Stimulated activated CD8-positive, alpha-beta memory T cell treated with anti-CD3 and anti-CD28 coated beads, Interleukin-2, amount 100 ng/mL, for 48 hours (primary cell): Measurements from ENCODE around the gene DSCAML1.
A peak's percentile ranks its signal among the peaks of the same experiment; 100 is the strongest.

ENCODE experiments used
- DNase-seq, 2 donors: peaks; one replicate each; pipeline ENCODE4 v3.0.0-alpha.2; 2020; ENCODE audit warnings: low read depth in 2 of 2

DSCAML1 gene

GRCh38 chr11:117832511-117832910 is 35.5 kb upstream of the DSCAML1 start:
- DNase-seq, result no peak

GRCh38 chr11:117831661-117832415 is 34.8 kb upstream of the DSCAML1 start:
- no peak for DNase-seq

- DNase-seq, result no peak
Measured at GRCh38 chr11:117830674-117831351, 33.8 kb upstream of the DSCAML1 start.

- no peak for DNase-seq
Measured at GRCh38 chr11:117830072-117830471, 33.1 kb upstream of the DSCAML1 start.

GRCh38 chr11:117829369-117829725 is 32.3 kb upstream of the DSCAML1 start:
- no peak for DNase-seq

- peak; percentile 83 to 87 for DNase-seq
Measured at GRCh38 chr11:117828611-117829368, 31.8 kb upstream of the DSCAML1 start.

- DNase-seq, result no peak
Measured at GRCh38 chr11:117827521-117828511, 30.8 kb upstream of the DSCAML1 start.

GRCh38 chr11:117826832-117827231 is 29.8 kb upstream of the DSCAML1 start:
- no peak for DNase-seq

- no peak for DNase-seq
Measured at GRCh38 chr11:117826190-117826570, 29.2 kb upstream of the DSCAML1 start.

- DNase-seq, result no peak
Measured at GRCh38 chr11:117825538-117826189, 28.6 kb upstream of the DSCAML1 start.

GRCh38 chr11:117824571-117825537 is 27.8 kb upstream of the DSCAML1 start, which contains the start of gene FXYD2:
Gene FXYD2, minus strand, starts transcription at chr11:117824744. Its CDS starts 66 bp downstream, at chr11:117824678.
- DNase-seq, result no peak

- no peak for DNase-seq
Measured at GRCh38 chr11:117823946-117824420, 27.0 kb upstream of the DSCAML1 start.

GRCh38 chr11:117823294-117823945 is 26.4 kb upstream of the DSCAML1 start:
- DNase-seq, result no peak

GRCh38 chr11:117822074-117823033 is 25.3 kb upstream of the DSCAML1 start:
- DNase-seq, result peak; percentile 54 to 58

GRCh38 chr11:117821431-117821830 is 24.4 kb upstream of the DSCAML1 start:
- no peak for DNase-seq

- no peak for DNase-seq
Measured at GRCh38 chr11:117820516-117820915, 23.5 kb upstream of the DSCAML1 start.

GRCh38 chr11:117820071-117820470 is 23.1 kb upstream of the DSCAML1 start:
- no peak for DNase-seq
